Immature natural killer cell (primary cell): ENCODE results near the gene SERGEF. TPM values are rescaled to one million over a fixed set of nuclear protein-coding genes. Genes with fewer than 3 reads are reported as not detected.
A peak's percentile ranks its signal among the peaks of the same experiment; 100 is the strongest.

Experiments used
- DNase-seq, 3 donors: peaks; one replicate each; pipeline ENCODE4 v3.0.0; 2022; ENCODE audit warnings: mixed read lengths in 1 of 3
- H3K27ac Mint-ChIP-seq, 6 donors: one replicate each; pipeline ENCODE4 v1.8.0; 2020; ENCODE audit warnings: mixed read lengths in 6 of 6, mild to moderate bottlenecking in 5 of 6, inconsistent platforms in 4 of 6, moderate library complexity in 3 of 6
- H3K27me3 Mint-ChIP-seq, 3 donors: one replicate each; pipeline ENCODE4 v1.8.0; 2020 to 2021; ENCODE audit warnings: low read depth in 3 of 3, mild to moderate bottlenecking in 3 of 3, mixed read lengths in 3 of 3, moderate library complexity in 3 of 3, inconsistent platforms in 1 of 3
- H3K36me3 Mint-ChIP-seq, 3 donors: one replicate each; pipeline ENCODE4 v1.8.0; 2020; ENCODE audit warnings: mixed read lengths in 3 of 3, inconsistent platforms in 2 of 3, mild to moderate bottlenecking in 2 of 3
- H3K4me1 Mint-ChIP-seq, 2 donors: one replicate each; pipeline ENCODE4 v1.8.0; 2020; ENCODE audit warnings: inconsistent platforms in 2 of 2, mild to moderate bottlenecking in 2 of 2, mixed read lengths in 2 of 2, moderate library complexity in 1 of 2
- H3K4me3 Mint-ChIP-seq, 5 donors: one replicate each; pipeline ENCODE4 v1.8.0; 2020; ENCODE audit warnings: mild to moderate bottlenecking in 5 of 5, mixed read lengths in 5 of 5, inconsistent platforms in 3 of 5, moderate library complexity in 3 of 5
- H3K9me3 Mint-ChIP-seq, 6 donors: one replicate each; pipeline ENCODE4 v1.8.0; 2020; ENCODE audit warnings: mild to moderate bottlenecking in 6 of 6, mixed read lengths in 6 of 6, inconsistent platforms in 4 of 6, moderate library complexity in 3 of 6
- polyA plus RNA-seq, 3 donors: library from polyadenylated mRNA; unstranded; fragments of 300-500 nt; fragmentation: Illumina TruSeq; gene quantifications; one replicate each; pipeline ENCODE4 v1.2.3, GENCODE V29; 2021

The SERGEF gene
- polyA plus RNA-seq, 3 donors from 2014 or later = 52.0 to 104 (median 68.3) TPM

DNA sequence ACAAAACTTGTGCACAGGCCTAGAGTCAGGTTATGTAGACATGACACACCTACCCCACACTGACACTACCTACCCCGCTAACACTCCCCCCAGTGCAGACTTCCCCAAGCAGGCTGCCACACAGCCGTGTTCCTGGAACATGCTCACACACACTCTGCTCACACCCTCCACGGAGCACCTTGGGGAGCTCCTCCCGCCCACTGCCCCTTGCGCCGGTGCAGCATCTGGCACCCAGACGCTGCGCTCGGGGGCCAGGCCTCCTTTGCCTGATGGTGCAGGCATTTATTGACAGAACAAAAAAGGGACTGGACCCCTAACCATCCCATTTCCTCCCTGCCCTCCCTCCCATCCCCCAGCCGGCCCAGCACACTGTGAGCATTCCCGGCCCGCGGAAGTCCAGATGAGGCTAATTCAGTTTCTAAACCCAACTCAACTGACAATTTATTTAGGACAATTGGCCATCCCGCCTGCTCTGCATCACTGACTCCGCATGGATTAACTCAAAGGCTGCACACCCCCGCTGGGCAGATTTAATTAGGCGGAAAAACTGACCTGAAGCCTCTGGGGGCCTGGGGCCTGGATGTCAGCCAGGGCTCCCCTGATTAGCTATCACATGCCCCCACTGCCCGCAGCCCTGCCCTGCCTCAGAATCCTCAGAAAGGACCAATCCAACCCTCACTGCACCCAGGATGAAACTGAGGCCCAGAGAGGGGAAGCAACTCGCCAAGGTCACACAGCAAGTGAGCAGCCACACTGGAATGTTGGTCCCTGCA is 248.2 kb downstream of the SERGEF start:
- no peak for DNase-seq

DNA sequence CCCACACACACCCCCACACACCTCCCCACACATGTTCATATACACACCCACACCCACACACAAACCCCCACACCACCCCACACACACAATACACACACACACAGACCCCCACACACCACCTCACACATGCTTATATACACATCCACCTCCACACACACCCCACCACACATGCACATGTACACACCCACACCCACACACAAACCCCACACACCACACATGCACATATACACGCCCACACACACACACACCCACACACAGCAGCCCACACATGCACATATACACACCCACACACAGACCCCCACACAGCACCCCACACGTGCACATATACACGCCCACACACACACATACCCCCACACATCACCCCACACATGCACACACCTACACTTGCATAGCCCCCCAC is 249.1 kb downstream of the SERGEF start:
- H3K36me3 Mint-ChIP-seq = no peaks in the 10 kb centered on the region

More for the DNA sequence above, 248.2 kb downstream of the SERGEF start:
- no peaks in the 10 kb centered on the region for H3K27me3 Mint-ChIP-seq
- no peaks in the 10 kb centered on the region for H3K36me3 Mint-ChIP-seq
- H3K27ac Mint-ChIP-seq = no peak overlapping the region
- H3K4me1 Mint-ChIP-seq = no peaks in the 10 kb centered on the region
- H3K9me3 Mint-ChIP-seq = no peaks in the 10 kb centered on the region
- no peak overlapping the region for H3K4me3 Mint-ChIP-seq

DNA sequence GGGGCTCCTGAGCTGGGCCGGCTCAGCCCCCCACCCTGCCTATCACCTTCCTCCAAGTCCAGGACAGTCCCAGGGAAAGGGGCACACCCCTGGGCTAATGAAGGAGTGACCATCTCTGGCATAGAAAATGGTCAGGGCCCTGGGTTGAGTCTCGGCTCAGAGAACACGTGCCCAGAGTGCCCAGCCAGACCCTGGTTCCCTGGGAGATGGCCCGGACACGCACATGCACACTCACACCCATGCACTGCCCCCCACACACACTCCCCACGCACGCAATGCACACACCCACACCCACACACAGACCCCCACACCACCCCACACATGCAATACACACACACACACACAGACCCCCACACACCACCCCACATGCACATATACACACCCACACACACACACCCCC is 249.6 kb downstream of the SERGEF start:
- no peaks in the 10 kb centered on the region for H3K4me1 Mint-ChIP-seq
- no peaks in the 10 kb centered on the region for H3K36me3 Mint-ChIP-seq
- no peaks in the 10 kb centered on the region for H3K27me3 Mint-ChIP-seq
- no peak overlapping the region for H3K27ac Mint-ChIP-seq
- H3K9me3 Mint-ChIP-seq = no peaks in the 10 kb centered on the region
- DNase-seq = no peak
- no peak overlapping the region for H3K4me3 Mint-ChIP-seq

More for the DNA sequence above, 249.1 kb downstream of the SERGEF start:
- Mint-ChIP-seq H3K4me1 (no peaks in the 10 kb centered on the region), H3K9me3 (no peaks in the 10 kb centered on the region), H3K27ac (no peak overlapping the region), H3K27me3 (no peaks in the 10 kb centered on the region), H3K4me3 (no peak overlapping the region)
- DNase-seq = no peak

DNA sequence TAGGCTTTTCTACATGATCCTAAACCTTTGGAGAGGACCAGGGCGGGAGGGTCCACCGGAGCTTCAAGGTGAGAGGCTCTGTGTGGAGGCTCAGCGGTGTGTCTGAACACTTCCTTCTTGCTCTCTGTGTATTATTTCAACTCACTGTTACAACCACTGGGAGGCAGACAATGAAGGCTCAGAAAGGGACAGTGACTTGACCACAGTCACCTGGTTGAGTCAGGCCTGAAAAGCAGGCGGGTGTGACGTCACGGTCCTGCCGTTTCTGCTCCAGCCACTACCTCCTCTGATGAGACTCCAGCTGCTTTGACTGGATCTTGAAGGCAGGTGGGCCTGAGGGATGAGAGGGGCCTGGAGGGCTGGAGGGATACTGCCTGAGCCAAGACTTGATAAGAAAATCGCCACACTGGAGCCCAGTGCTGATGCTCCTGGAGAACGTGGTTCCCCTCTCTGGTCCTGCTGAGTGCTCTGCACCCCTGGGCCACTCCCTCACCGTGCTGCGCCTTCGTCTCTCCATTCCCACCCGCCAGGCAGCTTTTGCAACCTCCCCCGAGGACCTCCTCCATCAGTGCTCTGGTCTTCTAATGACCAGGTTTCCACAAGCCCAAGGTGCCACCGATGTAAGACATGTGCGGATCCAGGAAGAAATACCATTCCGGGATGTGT is 250.4 kb downstream of the SERGEF start:
- H3K27me3 Mint-ChIP-seq = no peaks in the 10 kb centered on the region
- no peaks in the 10 kb centered on the region for H3K9me3 Mint-ChIP-seq
- H3K4me1 Mint-ChIP-seq = no peaks in the 10 kb centered on the region
- DNase-seq = no peak
- no peak overlapping the region for H3K4me3 Mint-ChIP-seq
- no peaks in the 10 kb centered on the region for H3K36me3 Mint-ChIP-seq
- no peak overlapping the region for H3K27ac Mint-ChIP-seq

DNA sequence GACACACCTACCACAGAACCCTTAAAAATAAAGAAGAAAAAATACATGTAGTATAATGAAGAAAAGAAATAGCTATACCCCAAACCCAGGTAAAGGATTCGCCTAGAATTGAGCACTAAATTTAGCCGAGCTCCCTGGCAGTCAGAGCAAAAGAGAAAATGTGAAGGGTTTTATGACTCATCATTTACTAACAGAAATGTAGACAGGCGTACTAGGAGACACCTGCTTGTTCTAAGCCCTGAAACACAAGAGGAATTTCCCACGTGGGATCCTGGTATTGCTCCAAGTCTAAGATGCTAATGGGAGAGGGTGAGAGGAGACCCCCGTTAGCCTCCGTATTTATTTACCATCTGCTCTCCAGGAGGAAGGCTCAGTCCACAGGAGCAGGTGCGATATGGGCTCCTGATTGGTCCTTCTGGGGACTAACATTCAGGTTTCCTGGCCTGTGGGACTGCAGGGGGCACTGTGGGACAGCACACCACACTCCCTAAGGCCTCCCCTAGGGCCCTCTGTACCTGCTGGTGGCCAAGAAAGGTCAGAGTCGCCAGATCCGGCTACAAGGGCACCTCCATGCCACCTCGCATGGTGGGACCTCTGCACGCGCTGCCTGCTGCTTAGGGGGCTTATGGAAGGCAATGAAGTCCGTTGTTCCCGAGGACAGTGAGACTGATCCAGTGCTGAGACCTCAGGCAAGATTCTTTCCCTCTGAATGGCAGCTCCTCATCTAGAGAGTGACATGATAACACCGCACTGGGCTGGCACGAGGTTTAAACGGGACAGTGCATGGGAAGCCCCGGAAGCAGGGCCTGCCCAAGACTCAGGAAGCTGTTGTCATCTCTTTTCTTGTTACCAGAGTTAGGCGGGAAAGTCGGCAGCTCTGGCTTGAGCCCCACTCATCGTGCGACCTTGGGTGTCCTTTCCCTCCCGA is 252.5 kb downstream of the SERGEF start:
- H3K4me3 Mint-ChIP-seq = no peak overlapping the region
- H3K27me3 Mint-ChIP-seq = peaks cover 0 to 3% (median under 1%) of the 10 kb centered on the region in 3 donors
- H3K9me3 Mint-ChIP-seq = no peaks in the 10 kb centered on the region
- no peaks in the 10 kb centered on the region for H3K36me3 Mint-ChIP-seq
- DNase-seq = peak in 1 of 3 donors; percentile 9
- H3K4me1 Mint-ChIP-seq = no peaks in the 10 kb centered on the region
- H3K27ac Mint-ChIP-seq = no peak overlapping the region

DNA sequence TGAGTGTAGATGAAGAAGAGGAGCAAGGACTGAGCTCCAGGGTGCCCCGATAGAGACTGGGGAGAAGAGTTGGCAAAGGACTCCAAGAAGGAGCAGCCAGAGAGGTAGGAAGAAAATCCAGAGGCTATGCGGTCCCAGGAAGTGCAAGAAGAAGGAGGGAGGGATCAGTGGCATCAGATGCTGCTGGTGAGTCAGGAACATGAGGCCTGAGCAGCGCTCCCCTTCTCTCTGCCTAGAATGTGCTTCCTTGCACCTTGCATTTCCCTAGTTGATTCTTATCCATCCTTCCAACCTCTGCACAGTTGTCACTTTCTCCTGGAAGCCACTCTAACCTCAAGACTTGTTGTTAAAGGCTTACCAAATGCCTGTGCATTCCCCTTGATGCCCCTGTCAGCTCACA is 257.0 kb downstream of the SERGEF start:
- Mint-ChIP-seq H3K9me3 (no peaks in the 10 kb centered on the region), H3K4me1 (no peaks in the 10 kb centered on the region), H3K27ac (no peak overlapping the region), H3K36me3 (no peaks in the 10 kb centered on the region), H3K27me3 (peaks cover 3 to 5% (median 4%) of the 10 kb centered on the region in 3 donors), H3K4me3 (no peak overlapping the region)
- no peak for DNase-seq

DNA sequence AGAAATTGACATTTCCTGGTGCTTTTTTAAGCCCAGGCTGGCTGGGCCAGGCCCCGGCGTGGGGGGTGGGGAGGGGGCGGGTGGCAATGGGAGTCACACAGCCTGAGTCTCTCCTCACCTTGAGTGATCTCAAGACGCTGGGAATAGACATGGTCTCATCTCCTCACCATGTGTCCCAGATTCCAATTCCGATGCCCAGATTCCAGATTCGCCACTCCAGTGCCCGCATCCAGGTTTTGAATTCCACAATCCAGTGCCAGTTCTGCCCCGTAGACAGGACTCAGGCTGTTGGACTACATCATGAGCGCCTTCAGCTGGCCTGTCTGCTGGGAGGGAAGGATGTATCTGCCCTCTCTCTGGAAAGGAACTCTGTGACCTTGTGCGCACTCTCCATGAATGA is 259.2 kb downstream of the SERGEF start:
- Mint-ChIP-seq H3K4me3 (no peak overlapping the region), H3K4me1 (no peaks in the 10 kb centered on the region), H3K36me3 (no peaks in the 10 kb centered on the region), H3K27ac (no peak overlapping the region), H3K9me3 (no peaks in the 10 kb centered on the region), H3K27me3 (peaks cover 3 to 7% (median 7%) of the 10 kb centered on the region in 3 donors)
- DNase-seq = no peak

DNA sequence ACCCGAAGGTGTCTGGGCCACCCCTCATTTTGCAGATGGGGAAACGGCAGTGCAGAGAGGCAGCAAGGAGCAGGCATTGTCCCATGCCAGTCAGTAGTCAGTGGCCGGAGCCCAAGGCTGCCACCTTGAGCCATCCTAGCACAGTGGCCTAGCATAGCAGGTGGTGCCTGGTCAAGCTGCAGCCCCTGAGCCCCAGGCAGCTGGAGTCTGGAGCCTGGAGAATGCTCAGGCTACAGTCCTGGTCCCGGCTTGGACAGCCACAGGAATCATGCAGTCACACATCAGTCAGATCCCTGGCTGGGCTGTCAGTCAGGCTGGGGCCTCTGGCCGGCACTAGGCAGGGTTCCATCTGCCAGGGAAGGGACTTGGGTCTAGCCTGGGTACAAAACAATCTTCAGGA is 259.7 kb downstream of the SERGEF start:
- H3K4me1 Mint-ChIP-seq = no peaks in the 10 kb centered on the region
- no peaks in the 10 kb centered on the region for H3K36me3 Mint-ChIP-seq
- H3K27me3 Mint-ChIP-seq = peaks cover 3 to 7% (median 7%) of the 10 kb centered on the region in 3 donors
- H3K4me3 Mint-ChIP-seq = no peak overlapping the region
- H3K27ac Mint-ChIP-seq = no peak overlapping the region
- H3K9me3 Mint-ChIP-seq = no peaks in the 10 kb centered on the region
- no peak for DNase-seq

DNA sequence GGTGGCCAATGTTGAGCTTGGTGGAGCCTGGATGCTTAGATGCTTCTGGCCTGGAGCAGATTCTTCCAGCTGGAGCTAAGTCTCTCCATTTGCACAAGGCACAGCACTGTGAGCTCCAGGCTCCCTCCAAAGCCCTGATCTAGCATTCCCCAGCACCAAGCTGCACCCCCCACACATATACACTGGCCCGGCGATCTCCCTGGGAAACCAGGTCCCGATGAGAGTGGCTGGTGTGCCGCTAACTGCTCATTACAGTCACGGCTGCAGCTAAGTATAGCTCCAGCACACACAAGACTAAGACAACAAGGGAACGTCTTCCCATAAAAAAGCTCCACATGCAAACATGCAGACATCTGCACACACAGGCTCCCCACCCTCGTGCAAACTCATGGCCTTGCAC is 260.7 kb downstream of the SERGEF start:
- DNase-seq = no peak
- Mint-ChIP-seq H3K27ac (no peak overlapping the region), H3K36me3 (no peaks in the 10 kb centered on the region), H3K4me3 (no peak overlapping the region), H3K27me3 (peaks cover 3 to 7% (median 7%) of the 10 kb centered on the region in 3 donors), H3K4me1 (no peaks in the 10 kb centered on the region), H3K9me3 (no peaks in the 10 kb centered on the region)

DNA sequence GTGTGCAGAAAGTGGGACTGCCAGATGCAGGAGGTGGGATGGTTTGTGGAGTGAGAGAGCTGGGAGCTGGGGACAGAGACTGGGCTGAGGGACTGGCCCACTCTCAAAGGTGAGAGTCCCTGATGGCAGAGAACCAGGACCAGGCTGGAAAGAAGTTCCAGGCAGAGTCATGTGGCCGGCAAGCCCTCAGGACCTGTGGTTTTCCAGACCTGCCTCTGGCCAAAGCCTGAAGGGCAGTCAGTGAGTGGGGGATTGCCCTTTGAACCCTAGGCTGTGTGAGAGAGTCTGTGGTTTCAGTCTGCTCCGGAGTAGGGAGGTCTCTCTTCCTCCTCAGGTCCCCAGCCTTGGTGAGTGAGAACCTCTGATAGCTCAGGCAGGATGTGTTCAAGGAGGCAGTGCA is 261.3 kb downstream of the SERGEF start:
- H3K4me3 Mint-ChIP-seq = no peak overlapping the region
- H3K4me1 Mint-ChIP-seq = no peaks in the 10 kb centered on the region
- no peaks in the 10 kb centered on the region for H3K9me3 Mint-ChIP-seq
- H3K27me3 Mint-ChIP-seq = peaks cover 1 to 8% (median 7%) of the 10 kb centered on the region in 3 donors
- no peak for DNase-seq
- no peaks in the 10 kb centered on the region for H3K36me3 Mint-ChIP-seq
- H3K27ac Mint-ChIP-seq = no peak overlapping the region

DNA sequence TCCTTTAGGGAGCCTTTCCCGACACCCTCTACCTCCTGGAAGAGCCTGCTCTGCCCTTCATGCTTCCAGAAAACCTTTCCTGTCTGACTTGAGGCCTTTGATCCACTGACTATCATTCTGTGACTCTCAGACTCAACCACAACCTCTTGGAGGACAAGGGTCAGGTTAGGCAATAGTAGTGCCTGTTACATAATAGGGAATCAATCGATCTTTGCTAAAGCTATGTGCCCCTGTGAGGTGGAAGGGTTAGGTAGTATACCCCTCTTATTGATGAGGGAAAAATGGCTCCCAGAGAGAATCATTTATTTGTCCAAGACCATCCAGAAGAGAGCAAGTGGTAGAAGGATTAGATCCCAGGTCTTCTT is 262.1 kb downstream of the SERGEF start:
- H3K4me1 Mint-ChIP-seq = no peaks in the 10 kb centered on the region
- no peak overlapping the region for H3K27ac Mint-ChIP-seq
- H3K36me3 Mint-ChIP-seq = no peaks in the 10 kb centered on the region
- peaks cover 0 to 11% (median 7%) of the 10 kb centered on the region in 3 donors for H3K27me3 Mint-ChIP-seq
- no peaks in the 10 kb centered on the region for H3K9me3 Mint-ChIP-seq
- no peak overlapping the region for H3K4me3 Mint-ChIP-seq
- DNase-seq = no peak

DNA sequence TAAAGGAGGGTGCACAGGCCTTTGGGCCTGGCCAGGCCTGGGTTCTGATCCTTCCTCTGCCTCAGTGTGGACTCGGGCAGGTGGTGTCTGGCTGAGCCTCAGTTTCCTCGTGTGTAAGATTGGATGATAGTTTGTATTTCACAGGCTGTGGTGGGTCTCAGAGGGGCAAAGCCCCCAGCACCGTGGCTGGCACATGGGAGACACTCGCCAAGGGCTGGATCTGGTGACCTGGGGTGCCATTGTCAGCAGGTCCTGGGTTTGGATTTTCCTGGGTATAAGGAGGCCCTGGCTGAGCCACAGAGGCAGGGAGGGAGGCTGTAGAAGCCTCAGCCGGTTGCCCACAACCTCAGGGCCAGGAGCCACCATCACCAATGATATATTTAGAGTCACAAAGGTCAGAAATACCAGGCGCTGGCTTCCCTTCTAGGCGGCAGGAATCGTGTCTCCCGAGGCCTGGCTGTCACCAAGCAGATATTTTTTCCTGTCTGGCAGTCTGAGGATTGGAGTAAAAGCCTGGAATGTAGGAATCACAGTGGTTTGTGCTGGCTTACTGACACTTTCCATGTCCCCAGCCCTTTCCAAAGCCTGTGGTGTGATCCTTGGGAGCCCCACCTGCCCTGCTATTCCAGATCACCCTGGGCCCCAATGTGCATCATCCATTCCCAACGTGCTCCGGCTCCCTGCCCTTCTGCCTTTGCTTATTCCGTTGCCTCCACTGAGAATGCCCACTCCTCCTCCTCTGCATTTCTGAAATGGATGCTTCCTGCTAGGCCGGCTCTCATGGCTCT is 262.6 kb downstream of the SERGEF start:
- no peak overlapping the region for H3K4me3 Mint-ChIP-seq
- H3K4me1 Mint-ChIP-seq = no peaks in the 10 kb centered on the region
- peaks cover 2 to 12% (median 5%) of the 10 kb centered on the region in 3 donors for H3K27me3 Mint-ChIP-seq

More for the DNA sequence above, 262.6 kb downstream of the SERGEF start:
- DNase-seq = no peak
- Mint-ChIP-seq H3K9me3 (no peaks in the 10 kb centered on the region), H3K36me3 (no peaks in the 10 kb centered on the region), H3K27ac (no peak overlapping the region)
